A549 (cell line): ENCODE data around the gene TCAP.

Source experiments
- ATOH8 ChIP-seq: fragments of 250-450 bp; sonication (Bioruptor Pico); IDR thresholded peaks from 2 replicates; pipeline ENCODE4 v1.5.0; 2020; ENCODE audit warnings: low read depth, mild to moderate bottlenecking, moderate library complexity
- CTCF ChIP-seq: fragments of >200 bp; sonication (Bioruptor Twin); formaldehyde crosslinking; IDR thresholded peaks from 3 replicates; pipeline ENCODE4 v1.5.1; 2016
- RCOR1 ChIP-seq: fragments of 150-350 bp; IDR thresholded peaks from 2 replicates; pipeline ENCODE4 v1.6.1; 2014; ENCODE audit warnings: antibody characterized with exemption, low read length, low read depth
- REST ChIP-seq: fragments of 200-600 bp; sonication (generic); IDR thresholded peaks from 2 replicates; pipeline ENCODE4 v1.6.1; 2016; ENCODE audit warnings: antibody characterized with exemption, mild to moderate bottlenecking, moderate library complexity
- SMC3 ChIP-seq: fragments of >200 bp; sonication (Bioruptor Twin); formaldehyde crosslinking; IDR thresholded peaks from 3 replicates; pipeline ENCODE4 v1.6.1; 2018; ENCODE audit warnings: inconsistent platforms
- ZFP36 ChIP-seq: fragments of 450-650 bp; IDR thresholded peaks from 2 replicates; pipeline ENCODE4 v1.6.1; 2014; ENCODE audit warnings: borderline replicate concordance; ENCODE audit not compliant: partially characterized antibody
- ZSCAN20 ChIP-seq: fragments of 250-450 bp; sonication (Bioruptor Pico); IDR thresholded peaks from 2 replicates; pipeline ENCODE4 v1.8.0; 2022; ENCODE audit warnings: mild to moderate bottlenecking, moderate library complexity

- TF ChIP-seq SMC3, result no peak
- no peak for TF ChIP-seq CTCF
- TF ChIP-seq ZFP36, result no peak
- no peak for TF ChIP-seq ATOH8
- no peak for TF ChIP-seq REST
- TF ChIP-seq ZSCAN20 (CRISPR knock-in tag), result no peak
- no peak for TF ChIP-seq RCOR1
Observed at GRCh38 chr17:39666601-39667261, 1.6 kb downstream of the TCAP start.
